Activated effector memory CD4-positive, alpha-beta T cell treated with anti-CD3 and anti-CD28 coated beads, Interleukin-2, amount 50 U/mL, for 16 hours (primary cell): Measurements from ENCODE around the gene ZNF367.

Experiments
- DNase-seq: peaks from one replicate; pipeline ENCODE4 v3.0.0-alpha.2; 2020

ZNF367 gene

GRCh38 chr9:96418083-96418919 lies at the start of gene ZNF367:
Gene ZNF367 (minus strand): TSS chr9:96418370. CDS start chr9:96418032, 338 bp downstream.
- DNase-seq, result peak; percentile 96

- DNase-seq, result no peak
Observed at GRCh38 chr9:96467784-96468183, 49.6 kb upstream of the ZNF367 start.

- DNase-seq, result no peak
Observed at GRCh38 chr9:96464426-96464825, 46.3 kb upstream of the ZNF367 start.

GRCh38 chr9:96462541-96462940 lies 44.4 kb upstream of the ZNF367 start:
- DNase-seq, result no peak

GRCh38 chr9:96461336-96461735 lies 43.2 kb upstream of the ZNF367 start:
- no peak for DNase-seq

GRCh38 chr9:96460882-96461281 lies 42.7 kb upstream of the ZNF367 start:
- no peak for DNase-seq

- DNase-seq, result no peak
Observed at GRCh38 chr9:96460470-96460869, 42.3 kb upstream of the ZNF367 start.

GRCh38 chr9:96459268-96460007 lies 41.3 kb upstream of the ZNF367 start:
- no peak for DNase-seq

- DNase-seq, result no peak
Observed at GRCh38 chr9:96458226-96458625, 40.1 kb upstream of the ZNF367 start.

- no peak for DNase-seq
Observed at GRCh38 chr9:96457266-96457665, 39.1 kb upstream of the ZNF367 start.

- DNase-seq, result no peak
Observed at GRCh38 chr9:96453625-96454024, 35.5 kb upstream of the ZNF367 start.

GRCh38 chr9:96450613-96451528 lies 32.7 kb upstream of the ZNF367 start:
- peak; percentile 80 for DNase-seq

- DNase-seq, result peak; percentile 99
Observed at GRCh38 chr9:96449845-96450612, 31.9 kb upstream of the ZNF367 start, which contains the start of gene HABP4. Gene HABP4 (plus strand): TSS chr9:96450169. CDS start chr9:96450280, 111 bp downstream.

GRCh38 chr9:96449523-96449844 lies 31.3 kb upstream of the ZNF367 start:
- DNase-seq, result no peak

GRCh38 chr9:96448546-96449170 lies 30.5 kb upstream of the ZNF367 start:
- no peak for DNase-seq

- DNase-seq, result no peak
Observed at GRCh38 chr9:96447406-96447805, 29.2 kb upstream of the ZNF367 start.

- no peak for DNase-seq
Observed at GRCh38 chr9:96442491-96442890, 24.3 kb upstream of the ZNF367 start.

- no peak for DNase-seq
Observed at GRCh38 chr9:96441798-96442445, 23.8 kb upstream of the ZNF367 start.

- DNase-seq, result no peak
Observed at GRCh38 chr9:96440671-96441199, 22.6 kb upstream of the ZNF367 start.

- no peak for DNase-seq
Observed at GRCh38 chr9:96437454-96437853, 19.3 kb upstream of the ZNF367 start.
